ENCODE measurements around the gene JAKMIP1. TPM values are rescaled to one million over a fixed set of nuclear protein-coding genes. Genes with fewer than 3 reads are reported as not detected.

The JAKMIP1 gene
- total RNA-seq, 3 donors from 2014 or later, result 0.66 to 0.88 (median 0.80) TPM

- intact Hi-C loops (cut with DNase I; ENCODE audit: low total_unique reads), result no loop called here
- Histone ChIP-seq H3K4me1 (no peaks in the 10 kb centered on the region), H3K27me3 (peaks cover 0 to 43% of the 10 kb centered on the region in 2 donors), H3K9me3 (no peaks in the 10 kb centered on the region), H3K4me3 (no peak overlapping the region), H3K27ac (no peak overlapping the region), H3K36me3 (no peaks in the 10 kb centered on the region)
- TF ChIP-seq POLR2AphosphoS5 (IDR thresholded peaks at IDR 0.05) (no peak), POLR2A (IDR thresholded peaks at IDR 0.05) (no peak)
- TF ChIP-seq, protein P1, sequence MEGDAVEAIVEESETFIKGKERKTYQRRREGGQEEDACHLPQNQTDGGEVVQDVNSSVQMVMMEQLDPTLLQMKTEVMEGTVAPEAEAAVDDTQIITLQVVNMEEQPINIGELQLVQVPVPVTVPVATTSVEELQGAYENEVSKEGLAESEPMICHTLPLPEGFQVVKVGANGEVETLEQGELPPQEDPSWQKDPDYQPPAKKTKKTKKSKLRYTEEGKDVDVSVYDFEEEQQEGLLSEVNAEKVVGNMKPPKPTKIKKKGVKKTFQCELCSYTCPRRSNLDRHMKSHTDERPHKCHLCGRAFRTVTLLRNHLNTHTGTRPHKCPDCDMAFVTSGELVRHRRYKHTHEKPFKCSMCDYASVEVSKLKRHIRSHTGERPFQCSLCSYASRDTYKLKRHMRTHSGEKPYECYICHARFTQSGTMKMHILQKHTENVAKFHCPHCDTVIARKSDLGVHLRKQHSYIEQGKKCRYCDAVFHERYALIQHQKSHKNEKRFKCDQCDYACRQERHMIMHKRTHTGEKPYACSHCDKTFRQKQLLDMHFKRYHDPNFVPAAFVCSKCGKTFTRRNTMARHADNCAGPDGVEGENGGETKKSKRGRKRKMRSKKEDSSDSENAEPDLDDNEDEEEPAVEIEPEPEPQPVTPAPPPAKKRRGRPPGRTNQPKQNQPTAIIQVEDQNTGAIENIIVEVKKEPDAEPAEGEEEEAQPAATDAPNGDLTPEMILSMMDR (IDR thresholded peaks at IDR 0.05), result no peak
- DNase-seq (ENCODE audit: low spot score in 2 of 2), result no peak
These were observed 158.5 kb downstream of the JAKMIP1 start for GRCh38 chr4:6041800-6042199.

DNA sequence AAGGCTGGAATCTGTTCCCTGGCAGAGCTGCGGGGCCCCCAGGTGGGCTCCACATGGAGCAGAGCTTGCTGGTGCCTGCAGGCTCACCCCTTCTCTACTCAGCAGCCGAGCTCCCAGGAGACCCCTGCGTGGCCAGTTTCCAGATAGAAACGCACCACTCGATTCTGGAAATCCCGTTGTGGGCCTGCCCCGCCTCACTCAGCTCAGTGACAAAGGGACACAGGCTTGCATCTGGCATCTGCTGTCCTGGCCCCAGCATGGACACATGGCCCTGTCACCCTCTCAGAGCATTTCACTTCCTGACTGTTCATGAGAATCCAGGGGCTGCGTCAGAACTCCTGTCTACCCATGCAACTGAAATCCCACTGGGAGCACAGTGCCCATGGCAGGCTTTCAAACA, 161.6 kb downstream of the JAKMIP1 start:
- Histone ChIP-seq H3K4me1 (no peaks in the 10 kb centered on the region), H3K36me3 (no peaks in the 10 kb centered on the region), H3K27me3 (peaks cover 0 to 15% of the 10 kb centered on the region in 2 donors), H3K9me3 (no peaks in the 10 kb centered on the region), H3K27ac (no peak overlapping the region), H3K4me3 (no peak overlapping the region)
- no peak for DNase-seq (ENCODE audit: low spot score in 2 of 2)
- intact Hi-C loops (cut with DNase I; ENCODE audit: low total_unique reads), result no loop called here
- TF ChIP-seq POLR2A (IDR thresholded peaks at IDR 0.05), result no peak

GRCh38 chr4:6035786-6036185, 164.6 kb downstream of the JAKMIP1 start:
- TF ChIP-seq POLR2A (IDR thresholded peaks at IDR 0.05) (no peak), POLR2AphosphoS5 (IDR thresholded peaks at IDR 0.05) (no peak)
- TF ChIP-seq, protein P1 (IDR thresholded peaks at IDR 0.05), result no peak
- H3K36me3 ChIP-seq, result no peaks in the 10 kb centered on the region
- intact Hi-C loops (cut with DNase I; ENCODE audit: low total_unique reads), result no loop called here
- H3K4me3 ChIP-seq, result no peak overlapping the region
- H3K27me3 ChIP-seq, result no peaks in the 10 kb centered on the region
- DNase-seq (ENCODE audit: low spot score in 2 of 2), result no peak
- no peaks in the 10 kb centered on the region for H3K9me3 ChIP-seq
- no peak overlapping the region for H3K27ac ChIP-seq
- H3K4me1 ChIP-seq, result no peaks in the 10 kb centered on the region

DNA sequence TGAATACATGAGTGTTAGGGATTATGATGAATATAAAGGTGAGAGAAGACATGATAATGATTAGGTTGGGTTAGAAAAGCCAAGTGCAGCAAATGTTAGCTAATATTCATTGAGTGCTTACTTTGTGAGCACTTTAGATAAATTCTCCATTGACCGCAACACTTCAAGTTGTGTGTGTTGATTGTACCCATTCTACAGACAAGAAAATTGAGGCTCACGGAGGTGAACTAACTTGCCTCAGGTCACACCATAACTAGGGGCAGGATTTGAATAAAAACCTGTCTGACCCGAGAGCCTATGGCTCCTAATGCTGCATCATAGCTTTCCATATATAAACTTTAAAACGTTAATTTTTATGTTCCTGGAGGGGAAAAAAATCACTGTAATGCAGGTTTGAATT, 167.0 kb downstream of the JAKMIP1 start:
- no peak overlapping the region for H3K4me3 ChIP-seq
- DNase-seq (ENCODE audit: low spot score in 2 of 2), result no peak
- H3K36me3 ChIP-seq, result no peaks in the 10 kb centered on the region
- H3K9me3 ChIP-seq, result no peaks in the 10 kb centered on the region
- TF ChIP-seq POLR2AphosphoS5 (IDR thresholded peaks at IDR 0.05), result no peak
- TF ChIP-seq, protein P1 (IDR thresholded peaks at IDR 0.05), result no peak
- TF ChIP-seq POLR2A (IDR thresholded peaks at IDR 0.05), result no peak
- H3K27ac ChIP-seq, result no peak overlapping the region
- intact Hi-C loops (cut with DNase I; ENCODE audit: low total_unique reads), result no loop called here
- H3K27me3 ChIP-seq, result no peaks in the 10 kb centered on the region
- no peaks in the 10 kb centered on the region for H3K4me1 ChIP-seq

DNA sequence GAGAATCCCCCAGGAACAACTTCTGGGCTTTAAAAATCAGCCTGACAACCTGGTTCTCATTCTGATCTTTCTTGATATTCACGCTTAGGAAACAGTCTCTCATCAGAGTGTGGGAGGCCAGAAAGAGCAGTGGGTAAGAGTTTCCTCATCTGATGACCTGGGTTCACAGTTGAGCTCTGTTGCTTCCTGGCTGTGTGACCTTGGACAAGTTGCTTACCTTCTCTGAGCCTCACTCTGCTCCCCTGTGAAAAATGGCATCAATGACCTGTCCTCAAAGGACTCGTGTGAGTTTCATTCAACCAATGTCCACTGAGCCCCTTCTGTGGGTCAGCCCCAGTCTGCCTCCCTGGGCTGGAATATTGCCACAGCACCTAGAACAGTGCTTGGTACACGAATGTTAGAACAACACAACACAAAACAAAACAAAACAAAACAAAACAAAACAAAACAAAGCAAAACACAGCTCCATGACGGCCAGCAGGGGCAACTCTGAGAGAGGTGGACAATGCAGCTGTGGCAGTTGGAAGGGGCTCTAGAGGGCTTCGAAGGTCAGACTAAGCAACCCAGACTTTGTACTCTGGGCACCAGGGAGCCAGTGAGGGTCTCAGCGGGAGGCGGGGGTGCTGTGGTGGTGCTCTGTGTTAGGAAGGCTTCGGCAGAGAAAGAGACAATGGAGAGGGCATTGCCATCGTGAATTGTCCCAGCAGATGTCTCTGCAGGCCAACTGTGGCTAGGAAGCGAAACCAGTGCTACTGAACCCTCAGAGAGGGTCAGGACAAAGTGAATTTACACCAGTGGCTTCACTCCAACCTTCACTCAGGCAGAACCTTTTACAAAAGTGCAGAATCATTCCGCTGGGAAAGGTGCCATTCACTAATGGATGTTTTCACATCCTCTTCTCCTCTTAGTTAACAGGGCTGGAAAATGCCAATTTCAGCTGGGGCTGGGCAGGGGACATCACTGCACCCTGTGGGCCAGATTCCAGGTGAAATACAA, 167.8 kb downstream of the JAKMIP1 start:
- Histone ChIP-seq H3K36me3 (no peaks in the 10 kb centered on the region), H3K27ac (no peak overlapping the region), H3K4me3 (no peak overlapping the region), H3K9me3 (no peaks in the 10 kb centered on the region), H3K27me3 (no peaks in the 10 kb centered on the region), H3K4me1 (no peaks in the 10 kb centered on the region)
- TF ChIP-seq POLR2A (IDR thresholded peaks at IDR 0.05) (no peak), POLR2AphosphoS5 (IDR thresholded peaks at IDR 0.05) (no peak)
- TF ChIP-seq, protein P1 (IDR thresholded peaks at IDR 0.05), result no peak
- intact Hi-C loops (cut with DNase I; ENCODE audit: low total_unique reads), result no loop called here
- DNase-seq (ENCODE audit: low spot score in 2 of 2), result no peak

Data from breast epithelium (tissue), 4 donors.